NB4 (cell line): ENCODE data around the gene EPHB1.

Experiments
- DNase-seq: peaks from one replicate; pipeline ENCODE4 v3.0.0; 2010; ENCODE audit warnings: low read depth
- H3K4me3 ChIP-seq: one replicate; pipeline ENCODE4 v1.5.1; 2011; ENCODE audit warnings: mild to moderate bottlenecking, low read depth, low read length, moderate library complexity
- CTCF ChIP-seq: IDR thresholded peaks from one replicate; pipeline ENCODE4 v1.5.1; 2012; ENCODE audit warnings: low read depth, low read length
- MAX ChIP-seq: IDR thresholded peaks from 2 replicates; pipeline ENCODE4 v1.6.1; 2011; ENCODE audit warnings: low read depth, low read length
- MYC ChIP-seq: IDR thresholded peaks from 2 replicates; pipeline ENCODE4 v1.6.1; 2011; ENCODE audit warnings: low read depth, low read length
- POLR2A ChIP-seq: IDR thresholded peaks from 2 replicates; pipeline ENCODE4 v1.6.1; 2011; ENCODE audit warnings: mild to moderate bottlenecking; ENCODE audit not compliant: insufficient read length; ENCODE audit errors: extremely low read depth

The EPHB1 gene

GRCh38 chr3:135190658-135191057 lies 395.6 kb downstream of the EPHB1 start:
- no peak for TF ChIP-seq MAX
- TF ChIP-seq POLR2A = no peak
- no peak for TF ChIP-seq MYC
- no peak for TF ChIP-seq CTCF
- DNase-seq = no peak
- H3K4me3 ChIP-seq = no peak overlapping the region

- no peak for DNase-seq
- TF ChIP-seq MAX (no peak), MYC (no peak)
- H3K4me3 ChIP-seq = no peak overlapping the region
These were observed 396.6 kb downstream of the EPHB1 start for GRCh38 chr3:135191708-135192107.

GRCh38 chr3:135192929-135193328 lies 397.9 kb downstream of the EPHB1 start:
- DNase-seq = no peak
- no peak overlapping the region for H3K4me3 ChIP-seq
- no peak for TF ChIP-seq MYC
- TF ChIP-seq POLR2A = no peak
- no peak for TF ChIP-seq CTCF
- no peak for TF ChIP-seq MAX

- no peak for DNase-seq
- TF ChIP-seq MAX (no peak), CTCF (no peak), MYC (no peak), POLR2A (no peak)
- H3K4me3 ChIP-seq = no peak overlapping the region
These were observed 402.2 kb downstream of the EPHB1 start for GRCh38 chr3:135197246-135197645.

GRCh38 chr3:135197856-135198255 lies 402.8 kb downstream of the EPHB1 start:
- no peak overlapping the region for H3K4me3 ChIP-seq
- no peak for DNase-seq
- TF ChIP-seq POLR2A (no peak), CTCF (no peak), MAX (no peak), MYC (no peak)

GRCh38 chr3:135199137-135199536 lies 404.1 kb downstream of the EPHB1 start:
- no peak overlapping the region for H3K4me3 ChIP-seq
- DNase-seq = no peak
- no peak for TF ChIP-seq CTCF
- no peak for TF ChIP-seq MAX
- no peak for TF ChIP-seq POLR2A
- TF ChIP-seq MYC = no peak
